Chondrocyte (in vitro differentiated cells): ENCODE measurements around the gene PAQR3. TPM values are rescaled to one million over a fixed set of nuclear protein-coding genes. Genes with fewer than 3 reads are reported as not detected.
"Not testable (repeated sequence)": the region's sequence is repeated elsewhere in the genome, so short reads cannot be mapped to it uniquely, and the experiment has no call there.

Experiments
- DNase-seq: peaks from one replicate; pipeline ENCODE4 v3.0.0; 2021; ENCODE audit warnings: mixed read lengths, low spot score
- H3K27ac Mint-ChIP-seq: one replicate; pipeline ENCODE4 v1.8.0; 2021; ENCODE audit warnings: mild to moderate bottlenecking, moderate library complexity, mixed read lengths; ENCODE audit not compliant: unreplicated experiment
- H3K27me3 Mint-ChIP-seq: 2 replicates; pipeline ENCODE4 v1.8.0; 2021; ENCODE audit warnings: low read depth, mixed read lengths
- H3K36me3 Mint-ChIP-seq: 2 replicates; pipeline ENCODE4 v1.8.0; 2021; ENCODE audit warnings: low read depth, mixed read lengths
- H3K4me1 Mint-ChIP-seq: 2 replicates; pipeline ENCODE4 v1.8.0; 2021; ENCODE audit warnings: low read depth, mild to moderate bottlenecking, mixed read lengths
- H3K4me3 Mint-ChIP-seq: one replicate; pipeline ENCODE4 v1.8.0; 2021; ENCODE audit warnings: mild to moderate bottlenecking, moderate library complexity, mixed read lengths; ENCODE audit not compliant: unreplicated experiment
- H3K9me3 Mint-ChIP-seq: 2 replicates; pipeline ENCODE4 v1.8.0; 2021; ENCODE audit warnings: low read depth, mixed read lengths
- total RNA-seq: library from RNA; stranded (reverse); gene quantifications from 3 replicates; pipeline ENCODE4 v1.2.1, GENCODE V29; 2021
- TF ChIP-seq, protein P1 (sequence below): fragments of 200-600 bp; sonication (generic); IDR thresholded peaks from 2 replicates; pipeline ENCODE4 v1.5.0; 2021; ENCODE audit warnings: antibody characterized with exemption, mild to moderate bottlenecking, moderate library complexity

Gene PAQR3
- total RNA-seq, 1 donor from 2014 or later = 13.8 TPM

DNA sequence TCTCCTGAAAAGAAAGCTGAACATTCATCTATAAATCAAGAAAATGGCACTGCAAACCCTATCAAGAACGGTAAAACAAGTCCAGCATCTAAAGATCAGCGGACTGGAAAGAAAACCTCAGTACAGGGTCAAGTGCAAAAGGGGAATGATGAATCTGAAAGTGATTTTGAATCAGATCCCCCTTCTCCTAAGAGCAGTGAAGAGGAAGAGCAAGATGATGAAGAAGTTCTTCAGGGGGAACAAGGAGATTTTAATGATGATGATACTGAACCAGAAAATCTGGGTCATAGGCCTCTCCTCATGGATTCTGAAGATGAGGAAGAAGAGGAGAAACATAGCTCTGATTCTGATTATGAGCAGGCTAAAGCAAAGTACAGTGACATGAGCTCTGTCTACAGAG is 28.6 kb downstream of the PAQR3 start:
- no peak overlapping the region for H3K4me3 Mint-ChIP-seq
- H3K9me3 Mint-ChIP-seq = no peaks in the 10 kb centered on the region
- TF ChIP-seq, protein P1, sequence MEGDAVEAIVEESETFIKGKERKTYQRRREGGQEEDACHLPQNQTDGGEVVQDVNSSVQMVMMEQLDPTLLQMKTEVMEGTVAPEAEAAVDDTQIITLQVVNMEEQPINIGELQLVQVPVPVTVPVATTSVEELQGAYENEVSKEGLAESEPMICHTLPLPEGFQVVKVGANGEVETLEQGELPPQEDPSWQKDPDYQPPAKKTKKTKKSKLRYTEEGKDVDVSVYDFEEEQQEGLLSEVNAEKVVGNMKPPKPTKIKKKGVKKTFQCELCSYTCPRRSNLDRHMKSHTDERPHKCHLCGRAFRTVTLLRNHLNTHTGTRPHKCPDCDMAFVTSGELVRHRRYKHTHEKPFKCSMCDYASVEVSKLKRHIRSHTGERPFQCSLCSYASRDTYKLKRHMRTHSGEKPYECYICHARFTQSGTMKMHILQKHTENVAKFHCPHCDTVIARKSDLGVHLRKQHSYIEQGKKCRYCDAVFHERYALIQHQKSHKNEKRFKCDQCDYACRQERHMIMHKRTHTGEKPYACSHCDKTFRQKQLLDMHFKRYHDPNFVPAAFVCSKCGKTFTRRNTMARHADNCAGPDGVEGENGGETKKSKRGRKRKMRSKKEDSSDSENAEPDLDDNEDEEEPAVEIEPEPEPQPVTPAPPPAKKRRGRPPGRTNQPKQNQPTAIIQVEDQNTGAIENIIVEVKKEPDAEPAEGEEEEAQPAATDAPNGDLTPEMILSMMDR = no peak
- DNase-seq = no peak
- peaks cover 20% of the 10 kb centered on the region for H3K36me3 Mint-ChIP-seq
- no peak overlapping the region for H3K27ac Mint-ChIP-seq
- H3K27me3 Mint-ChIP-seq = no peaks in the 10 kb centered on the region
- H3K4me1 Mint-ChIP-seq = peaks cover 12% of the 10 kb centered on the region

DNA sequence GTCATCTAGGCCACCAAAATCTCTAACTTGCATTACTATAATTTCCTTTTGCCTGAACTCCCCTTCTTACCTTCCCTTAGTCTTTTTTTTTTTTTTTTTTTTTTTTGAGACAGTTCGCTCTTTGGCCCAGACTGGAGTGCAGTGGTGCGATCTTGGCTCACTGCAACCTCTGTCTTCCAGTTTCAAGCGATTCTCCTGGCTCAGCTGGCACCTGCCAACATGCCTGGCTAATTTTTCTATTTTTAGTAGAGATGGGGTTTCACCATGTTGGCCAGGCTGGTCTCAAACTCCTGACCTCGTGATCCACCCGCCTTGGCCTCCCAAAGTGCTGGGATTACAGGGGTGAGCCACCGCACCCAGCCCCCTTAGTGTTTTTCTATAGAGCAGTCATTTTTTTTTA is 30.3 kb downstream of the PAQR3 start:
- Mint-ChIP-seq H3K4me1 (peaks cover 12% of the 10 kb centered on the region), H3K36me3 (peaks cover 18% of the 10 kb centered on the region)
- H3K27ac Mint-ChIP-seq, DNase-seq, H3K4me3 Mint-ChIP-seq, H3K9me3 Mint-ChIP-seq, H3K27me3 Mint-ChIP-seq: not testable (repeated sequence)

DNA sequence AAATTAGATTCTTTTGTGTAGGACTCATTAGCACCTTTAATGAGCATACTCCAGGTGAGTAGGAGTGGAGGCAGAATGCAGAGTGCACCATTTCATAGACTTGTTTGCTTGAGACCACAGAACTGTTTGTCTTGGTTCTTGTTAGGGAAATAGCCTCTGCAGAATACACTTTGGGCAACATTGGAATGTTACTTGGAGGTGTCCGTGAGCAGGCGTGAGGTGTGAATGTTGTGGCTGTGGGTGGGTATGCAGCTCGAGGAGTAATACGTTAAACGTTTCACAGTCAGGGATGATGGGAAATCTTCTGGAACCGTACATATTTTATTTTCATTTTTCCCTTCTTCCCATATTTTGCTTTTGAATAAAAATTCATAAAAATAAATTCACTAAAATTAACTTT is 31.6 kb downstream of the PAQR3 start:
- Mint-ChIP-seq H3K9me3 (no peaks in the 10 kb centered on the region), H3K27me3 (no peaks in the 10 kb centered on the region), H3K4me3 (no peak overlapping the region), H3K27ac (no peak overlapping the region), H3K36me3 (peaks cover 18% of the 10 kb centered on the region), H3K4me1 (peaks cover 12% of the 10 kb centered on the region)
- TF ChIP-seq, protein P1 = no peak
- DNase-seq = no peak

DNA sequence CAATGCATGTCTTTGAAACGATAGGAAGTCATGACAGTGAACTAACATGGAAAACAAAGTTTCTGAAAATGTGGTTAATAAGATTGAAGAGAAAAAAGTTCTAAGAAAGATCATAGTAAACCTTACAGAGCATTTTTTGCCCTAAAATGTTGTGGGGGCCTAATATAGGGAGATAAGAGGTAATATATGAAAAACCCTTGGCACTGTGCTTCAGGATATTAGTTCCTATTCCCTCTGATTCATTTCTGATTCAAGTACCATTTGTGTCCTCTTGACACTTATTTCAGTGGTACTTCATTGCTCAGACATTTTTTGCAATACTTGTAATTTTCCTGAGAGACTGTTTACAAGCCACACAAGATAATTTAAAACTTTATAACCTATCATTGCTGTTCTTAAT is 35.1 kb downstream of the PAQR3 start:
- Mint-ChIP-seq H3K4me3 (no peak overlapping the region), H3K9me3 (no peaks in the 10 kb centered on the region), H3K27ac (no peak overlapping the region), H3K27me3 (no peaks in the 10 kb centered on the region), H3K36me3 (peaks cover 5% of the 10 kb centered on the region), H3K4me1 (peaks cover 2% of the 10 kb centered on the region)
- TF ChIP-seq, protein P1 = no peak
- no peak for DNase-seq

DNA sequence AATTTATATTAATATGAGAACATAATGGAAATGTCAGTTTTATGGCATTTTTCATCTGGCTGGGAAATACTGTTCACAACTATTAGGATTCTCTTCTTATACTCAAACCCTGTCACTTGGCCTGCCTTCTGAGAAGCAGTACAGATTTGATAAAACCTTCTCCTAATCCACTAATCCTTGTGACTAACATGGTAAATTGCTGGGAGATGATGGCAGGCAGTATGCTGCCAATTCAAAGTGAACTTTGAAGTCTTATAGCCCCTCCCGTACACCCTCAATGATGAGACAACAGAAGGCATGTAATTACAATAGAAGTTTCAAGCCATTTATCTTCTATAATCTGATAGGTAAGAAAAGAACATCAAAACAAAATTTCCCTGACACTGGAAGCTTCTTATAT is 36.9 kb downstream of the PAQR3 start:
- no peak for DNase-seq
- Mint-ChIP-seq H3K36me3 (peaks cover 2% of the 10 kb centered on the region), H3K27me3 (no peaks in the 10 kb centered on the region), H3K27ac (no peak overlapping the region), H3K4me3 (no peak overlapping the region), H3K4me1 (peaks cover 2% of the 10 kb centered on the region), H3K9me3 (no peaks in the 10 kb centered on the region)
- TF ChIP-seq, protein P1 = no peak

DNA sequence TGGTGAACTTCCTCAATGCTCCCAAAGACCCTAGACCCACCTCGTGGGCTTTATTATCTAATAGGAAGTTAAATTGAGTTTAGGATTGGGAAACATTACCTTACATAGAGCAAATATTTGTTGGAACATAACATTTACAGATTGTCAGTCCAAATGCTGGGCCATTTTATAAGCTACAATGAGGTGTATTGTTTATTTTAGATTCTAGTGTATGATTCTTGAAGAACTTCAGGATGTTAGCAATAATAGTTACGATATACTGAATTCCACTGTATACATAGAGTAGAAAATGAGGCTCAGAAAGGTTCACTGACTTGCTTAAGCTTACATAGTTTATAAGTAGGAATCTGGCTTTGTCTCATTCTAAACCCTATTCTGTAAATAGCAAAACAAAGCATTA is 37.4 kb downstream of the PAQR3 start:
- no peak for DNase-seq
- Mint-ChIP-seq H3K36me3 (peaks cover 2% of the 10 kb centered on the region), H3K4me3 (no peak overlapping the region), H3K27ac (no peak overlapping the region), H3K27me3 (no peaks in the 10 kb centered on the region), H3K4me1 (peaks cover 2% of the 10 kb centered on the region), H3K9me3 (no peaks in the 10 kb centered on the region)
- TF ChIP-seq, protein P1 = no peak
